Panc1 (cell line): ENCODE measurements around the gene TBC1D2B. TPM values are rescaled to one million over a fixed set of nuclear protein-coding genes. Genes with fewer than 3 reads are reported as not detected.

Experiments used
- ATAC-seq: fragments of 200-7000 bp; cut with Tn5 transposase; 2 replicates; pipeline ENCODE4 v1.9.1; 2020; ENCODE audit warnings: mild to moderate bottlenecking, moderate library complexity
- BruUV-seq: library from RNA; stranded (reverse); fragments of 400-500 nt; replicated peaks from 2 replicates; lab custom pipeline; 2021; lab: Mats Ljungman, UMichigan
- CTCF ChIA-PET: fragments of 300-600 bp; sonication (Branson Sonifier 250); formaldehyde crosslinking; loops from one replicate; lab custom pipeline; 2022; ENCODE audit warnings: antibody characterized with exemption; lab: Charles Lee
- POLR2A ChIA-PET: fragments of 300-600 bp; sonication (Branson Sonifier 250); formaldehyde crosslinking; loops from one replicate; lab custom pipeline; 2022; ENCODE audit warnings: antibody characterized with exemption; lab: Charles Lee
- DNase-seq: peaks from one replicate; pipeline ENCODE4 v3.0.0-alpha.2; 2010; ENCODE audit warnings: low read depth, low spot score
- H3K27ac ChIP-seq: 2 replicates; pipeline ENCODE4 v1.5.1; 2011; ENCODE audit warnings: mild to moderate bottlenecking, low read length, inconsistent platforms
- H3K27me3 ChIP-seq: fragments of 200-500 bp; sonication (Bioruptor generic); 2 replicates; pipeline ENCODE4 v1.6.0; 2014; ENCODE audit warnings: low read length, inconsistent platforms; ENCODE audit not compliant: control insufficient read depth, insufficient read depth
- H3K36me3 ChIP-seq: fragments of 200-500 bp; sonication (Bioruptor generic); 2 replicates; pipeline ENCODE4 v1.5.1; 2014; ENCODE audit warnings: inconsistent platforms, mild to moderate bottlenecking, low read length, moderate library complexity; ENCODE audit not compliant: control insufficient read depth, insufficient read depth
- H3K4me1 ChIP-seq: 2 replicates; pipeline ENCODE4 v1.5.1; 2011; ENCODE audit warnings: inconsistent platforms, mild to moderate bottlenecking, low read length, moderate library complexity; ENCODE audit not compliant: control insufficient read depth, insufficient read depth
- H3K4me3 ChIP-seq, 2 experiments: 2 replicates each; pipeline ENCODE4 v1.5.1; 2011 to 2012; ENCODE audit warnings: low read depth in 2 of 2, low read length in 2 of 2, mild to moderate bottlenecking in 2 of 2, inconsistent platforms in 1 of 2, moderate library complexity in 1 of 2
- H3K9me3 ChIP-seq: fragments of 200-500 bp; sonication (Bioruptor generic); 2 replicates; pipeline ENCODE4 v1.5.1; 2014; ENCODE audit warnings: low read depth, mild to moderate bottlenecking, inconsistent platforms, low read length, moderate library complexity; ENCODE audit not compliant: control insufficient read depth, insufficient read depth
- POLR2AphosphoS5 ChIP-seq: IDR thresholded peaks from 2 replicates; pipeline ENCODE4 v1.6.1; 2012; ENCODE audit warnings: mild to moderate bottlenecking, low read depth, low read length, moderate library complexity
- SIN3A ChIP-seq: IDR thresholded peaks from 2 replicates; pipeline ENCODE4 v1.6.1; 2012; ENCODE audit warnings: low read depth, mild to moderate bottlenecking, low read length, moderate library complexity, borderline replicate concordance; ENCODE audit not compliant: insufficient read depth
- TCF7L2 ChIP-seq: IDR thresholded peaks from 2 replicates; pipeline ENCODE4 v1.6.1; 2011; ENCODE audit warnings: mild to moderate bottlenecking, low read depth, low read length, inconsistent platforms
- in situ Hi-C: cut with HindIII; loops from 2 replicates; pipeline ENCODE4 v1.10.0; 2016; ENCODE audit warnings: low sequenced_read_pairs, low pct_unique_long_range_greater_than_20kb
- intact Hi-C: fragments of 100-400 bp; cut with micrococcal nuclease; formaldehyde crosslinking; loops from one replicate; pipeline ENCODE4 v1.10.0; 2022; ENCODE audit not compliant: unreplicated experiment
- total RNA-seq: library from RNA; stranded (reverse); gene quantifications from one replicate; pipeline ENCODE4 v1.2.1, GENCODE V29; 2021; ENCODE audit not compliant: unreplicated experiment
- TF ChIP-seq, protein P1 (sequence below), 2 experiments: IDR thresholded peaks; 2 replicates each; pipeline ENCODE4 v1.6.1; 2011 to 2012; ENCODE audit warnings: low read depth in 2 of 2, control low read depth in 1 of 2, low read length in 1 of 2, mild to moderate bottlenecking in 1 of 2, moderate library complexity in 1 of 2; ENCODE audit not compliant: insufficient read depth in 1 of 2
- TF ChIP-seq, protein P2 (sequence below): fragments of 450-650 bp; IDR thresholded peaks from 2 replicates; pipeline ENCODE4 v1.5.1; 2017; ENCODE audit warnings: mild to moderate bottlenecking

Gene TBC1D2B
- total RNA-seq, 1 experiment from 2014 or later, result 59.3 TPM

DNA sequence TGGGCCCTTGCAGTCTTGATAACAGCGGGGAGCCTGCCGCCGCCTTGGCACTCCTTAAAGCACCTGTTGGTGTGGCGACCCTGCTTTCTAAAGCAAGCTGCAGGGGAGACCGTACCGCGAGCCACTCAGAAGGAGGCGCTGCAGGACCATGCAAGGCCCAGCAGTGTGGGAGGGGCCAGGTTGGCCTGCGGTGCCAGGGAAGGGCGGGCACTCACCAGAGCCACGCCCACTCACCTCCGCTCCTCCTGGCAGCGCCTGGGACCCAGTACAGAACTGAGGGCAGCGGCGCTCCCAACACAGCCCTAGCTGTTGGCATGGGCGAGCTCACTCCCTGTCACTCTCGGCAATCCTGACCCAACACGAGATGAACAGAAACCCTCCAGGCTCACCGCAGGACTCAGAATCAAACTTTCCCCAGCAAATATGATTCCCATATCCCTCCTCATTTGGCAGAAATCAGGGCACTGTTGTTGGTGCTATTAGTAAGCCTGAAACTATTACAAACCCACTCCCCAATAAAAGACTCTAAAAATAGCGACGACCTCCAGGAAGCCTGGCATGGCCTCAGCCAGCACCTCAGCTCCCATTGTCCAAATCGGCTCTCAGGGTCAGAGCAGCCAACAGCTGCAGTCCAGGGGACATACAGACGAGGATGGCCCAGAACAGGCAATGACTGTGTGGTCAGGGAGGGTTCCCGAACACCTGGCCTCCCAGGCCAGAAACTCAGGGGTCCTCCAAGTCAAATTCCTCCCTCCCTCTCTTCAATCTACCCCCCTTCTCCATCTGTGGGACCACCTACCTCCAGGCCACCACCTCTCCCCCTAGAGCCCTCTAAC is 77.2 kb downstream of the TBC1D2B start:
- peaks cover 2% of the 10 kb centered on the region; the same call in 1 of the 2 replicates for H3K36me3 ChIP-seq
- TF ChIP-seq POLR2AphosphoS5, result no peak
- TF ChIP-seq SIN3A, result no peak
- TF ChIP-seq TCF7L2, result no peak
- TF ChIP-seq, protein P1, sequence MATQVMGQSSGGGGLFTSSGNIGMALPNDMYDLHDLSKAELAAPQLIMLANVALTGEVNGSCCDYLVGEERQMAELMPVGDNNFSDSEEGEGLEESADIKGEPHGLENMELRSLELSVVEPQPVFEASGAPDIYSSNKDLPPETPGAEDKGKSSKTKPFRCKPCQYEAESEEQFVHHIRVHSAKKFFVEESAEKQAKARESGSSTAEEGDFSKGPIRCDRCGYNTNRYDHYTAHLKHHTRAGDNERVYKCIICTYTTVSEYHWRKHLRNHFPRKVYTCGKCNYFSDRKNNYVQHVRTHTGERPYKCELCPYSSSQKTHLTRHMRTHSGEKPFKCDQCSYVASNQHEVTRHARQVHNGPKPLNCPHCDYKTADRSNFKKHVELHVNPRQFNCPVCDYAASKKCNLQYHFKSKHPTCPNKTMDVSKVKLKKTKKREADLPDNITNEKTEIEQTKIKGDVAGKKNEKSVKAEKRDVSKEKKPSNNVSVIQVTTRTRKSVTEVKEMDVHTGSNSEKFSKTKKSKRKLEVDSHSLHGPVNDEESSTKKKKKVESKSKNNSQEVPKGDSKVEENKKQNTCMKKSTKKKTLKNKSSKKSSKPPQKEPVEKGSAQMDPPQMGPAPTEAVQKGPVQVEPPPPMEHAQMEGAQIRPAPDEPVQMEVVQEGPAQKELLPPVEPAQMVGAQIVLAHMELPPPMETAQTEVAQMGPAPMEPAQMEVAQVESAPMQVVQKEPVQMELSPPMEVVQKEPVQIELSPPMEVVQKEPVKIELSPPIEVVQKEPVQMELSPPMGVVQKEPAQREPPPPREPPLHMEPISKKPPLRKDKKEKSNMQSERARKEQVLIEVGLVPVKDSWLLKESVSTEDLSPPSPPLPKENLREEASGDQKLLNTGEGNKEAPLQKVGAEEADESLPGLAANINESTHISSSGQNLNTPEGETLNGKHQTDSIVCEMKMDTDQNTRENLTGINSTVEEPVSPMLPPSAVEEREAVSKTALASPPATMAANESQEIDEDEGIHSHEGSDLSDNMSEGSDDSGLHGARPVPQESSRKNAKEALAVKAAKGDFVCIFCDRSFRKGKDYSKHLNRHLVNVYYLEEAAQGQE (IDR thresholded peaks at IDR 0.05; ENCODE audit: insufficient read depth in 1 of 2, low read depth in 2 of 2, low read length in 1 of 2), result no peak
- TF ChIP-seq, protein P2, sequence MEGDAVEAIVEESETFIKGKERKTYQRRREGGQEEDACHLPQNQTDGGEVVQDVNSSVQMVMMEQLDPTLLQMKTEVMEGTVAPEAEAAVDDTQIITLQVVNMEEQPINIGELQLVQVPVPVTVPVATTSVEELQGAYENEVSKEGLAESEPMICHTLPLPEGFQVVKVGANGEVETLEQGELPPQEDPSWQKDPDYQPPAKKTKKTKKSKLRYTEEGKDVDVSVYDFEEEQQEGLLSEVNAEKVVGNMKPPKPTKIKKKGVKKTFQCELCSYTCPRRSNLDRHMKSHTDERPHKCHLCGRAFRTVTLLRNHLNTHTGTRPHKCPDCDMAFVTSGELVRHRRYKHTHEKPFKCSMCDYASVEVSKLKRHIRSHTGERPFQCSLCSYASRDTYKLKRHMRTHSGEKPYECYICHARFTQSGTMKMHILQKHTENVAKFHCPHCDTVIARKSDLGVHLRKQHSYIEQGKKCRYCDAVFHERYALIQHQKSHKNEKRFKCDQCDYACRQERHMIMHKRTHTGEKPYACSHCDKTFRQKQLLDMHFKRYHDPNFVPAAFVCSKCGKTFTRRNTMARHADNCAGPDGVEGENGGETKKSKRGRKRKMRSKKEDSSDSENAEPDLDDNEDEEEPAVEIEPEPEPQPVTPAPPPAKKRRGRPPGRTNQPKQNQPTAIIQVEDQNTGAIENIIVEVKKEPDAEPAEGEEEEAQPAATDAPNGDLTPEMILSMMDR, result no peak; the same call in 1 of the 2 replicates
- H3K4me3 ChIP-seq, result no peak overlapping the region
- intact Hi-C loops, result loop anchor here (1.0 kb wide), 1 partner anchor 108 kb away; no protein-coding TSS in a partner anchor
- BruUV-seq, result no TSS peak
- DNase-seq (no peak), ATAC-seq (peak; percentile 92)
- CTCF ChIA-PET, result interaction anchor here (0.5 to 1.5 kb wide), 4 partner anchors 91 to 110 kb away, joined by 3 to 8 read pairs (median 4); no protein-coding TSS in a partner anchor
- H3K9me3 ChIP-seq, result no peaks in the 10 kb centered on the region
- in situ Hi-C loops, result no loop called here
- H3K27me3 ChIP-seq, result no peaks in the 10 kb centered on the region
- POLR2A ChIA-PET, result no interaction called here
- 0 out of 2 replicates have a peak, but pooled peaks cover 7% of the 10 kb centered on the region for H3K4me1 ChIP-seq
- H3K27ac ChIP-seq, result no peak overlapping the region

DNA sequence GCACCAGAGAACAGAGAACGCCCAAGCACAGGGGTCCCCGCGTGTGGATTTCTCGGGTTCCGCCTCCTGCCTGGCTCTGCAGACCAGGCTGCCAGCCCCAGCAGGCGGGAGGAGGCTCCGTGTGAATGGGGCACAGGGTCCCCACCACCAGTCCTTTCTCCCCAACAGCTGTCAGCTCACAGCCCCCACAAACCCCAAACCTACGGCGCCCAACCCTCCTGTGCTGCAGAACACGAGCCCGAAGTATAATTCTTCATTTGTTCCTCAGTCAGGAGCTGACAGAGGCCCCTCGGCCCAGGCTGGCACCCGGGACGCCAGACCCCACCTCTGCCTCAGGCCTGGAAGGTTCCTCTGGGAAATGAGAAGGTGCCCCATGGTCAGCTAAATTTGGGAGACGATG is 78.0 kb downstream of the TBC1D2B start:
- peaks cover 2% of the 10 kb centered on the region; the same call in 1 of the 2 replicates for H3K36me3 ChIP-seq
- TF ChIP-seq, protein P1 (IDR thresholded peaks at IDR 0.05; ENCODE audit: insufficient read depth in 1 of 2, low read depth in 2 of 2, low read length in 1 of 2), result no peak
- TF ChIP-seq, protein P2, result no peak
- no peak for TF ChIP-seq POLR2AphosphoS5
- no peak for TF ChIP-seq TCF7L2
- TF ChIP-seq SIN3A, result no peak
- no peaks in the 10 kb centered on the region for H3K27me3 ChIP-seq
- no peaks in the 10 kb centered on the region for H3K9me3 ChIP-seq
- intact Hi-C loops, result no loop called here
- no TSS peak for BruUV-seq
- in situ Hi-C loops, result no loop called here
- DNase-seq (no peak), ATAC-seq (no peak)
- CTCF ChIA-PET, result interaction anchor here (0.9 to 1.5 kb wide), 2 partner anchors 107 to 109 kb away, joined by 4 to 8 read pairs; no protein-coding TSS in a partner anchor
- peaks cover 4% of the 10 kb centered on the region; the same call in 1 of the 2 replicates for H3K4me1 ChIP-seq
- POLR2A ChIA-PET, result no interaction called here
- no peak overlapping the region for H3K4me3 ChIP-seq
- H3K27ac ChIP-seq, result no peak overlapping the region
